Calu3 (cell line): Measurements from ENCODE around the gene SPIC. TPM values are rescaled to one million over a fixed set of nuclear protein-coding genes. Genes with fewer than 3 reads are reported as not detected.

Experiments
- BruUV-seq: library from RNA; stranded (reverse); fragments of 400-500 nt; replicated peaks from 2 replicates; lab custom pipeline; 2021; lab: Mats Ljungman, UMichigan
- CTCF ChIA-PET: fragments of 300-600 bp; sonication (Branson Sonifier 250); formaldehyde crosslinking; loops from one replicate; lab custom pipeline; 2022; ENCODE audit warnings: antibody characterized with exemption; lab: Charles Lee
- DNase-seq: peaks from one replicate; pipeline ENCODE4 v3.0.0; 2022
- H3K27ac Mint-ChIP-seq: one replicate; pipeline ENCODE4 v1.8.0; 2022; ENCODE audit warnings: mixed read lengths; ENCODE audit not compliant: unreplicated experiment
- H3K27me3 Mint-ChIP-seq: one replicate; pipeline ENCODE4 v1.8.0; 2022; ENCODE audit warnings: mixed read lengths; ENCODE audit not compliant: unreplicated experiment
- H3K36me3 Mint-ChIP-seq: one replicate; pipeline ENCODE4 v1.8.0; 2022; ENCODE audit warnings: mild to moderate bottlenecking, moderate library complexity, mixed read lengths; ENCODE audit not compliant: insufficient read depth, unreplicated experiment
- H3K4me1 Mint-ChIP-seq: one replicate; pipeline ENCODE4 v1.8.0; 2022; ENCODE audit warnings: mild to moderate bottlenecking, low read depth, mixed read lengths; ENCODE audit not compliant: unreplicated experiment
- H3K4me3 Mint-ChIP-seq: one replicate; pipeline ENCODE4 v1.8.0; 2022; ENCODE audit warnings: mild to moderate bottlenecking, low read depth, moderate library complexity, mixed read lengths; ENCODE audit not compliant: unreplicated experiment
- H3K9me3 Mint-ChIP-seq: one replicate; pipeline ENCODE4 v1.8.0; 2022; ENCODE audit warnings: low read depth, mixed read lengths; ENCODE audit not compliant: unreplicated experiment
- CTCF ChIP-seq: fragments of 200-600 bp; IDR thresholded peaks from one replicate; pipeline ENCODE4 v1.8.0; 2022; ENCODE audit warnings: antibody characterized with exemption; ENCODE audit not compliant: unreplicated experiment
- intact Hi-C: fragments of 100-400 bp; cut with micrococcal nuclease; formaldehyde crosslinking; loops from one replicate; pipeline ENCODE4 v1.10.0; 2022; ENCODE audit not compliant: unreplicated experiment
- total RNA-seq: library from RNA; stranded (reverse); gene quantifications from 2 replicates; pipeline ENCODE4 v1.2.3, GENCODE V29; 2022

The SPIC gene
- total RNA-seq, 1 experiment from 2014 or later = not detected

- H3K27ac Mint-ChIP-seq = no peak overlapping the region
- peaks cover 8% of the 10 kb centered on the region for H3K4me1 Mint-ChIP-seq
- no TSS peak for BruUV-seq
- DNase-seq = no peak
- intact Hi-C loops = no loop called here
- no peaks in the 10 kb centered on the region for H3K36me3 Mint-ChIP-seq
- H3K27me3 Mint-ChIP-seq = peaks cover 7% of the 10 kb centered on the region
- H3K4me3 Mint-ChIP-seq = no peak overlapping the region
- H3K9me3 Mint-ChIP-seq = no peaks in the 10 kb centered on the region
- CTCF ChIA-PET = interaction anchor here (0.9 kb wide), 1 partner anchor 21 kb away, joined by 3 read pairs; no protein-coding TSS in a partner anchor
- TF ChIP-seq CTCF = no peak
Observed at GRCh38 chr12:101527682-101528081, 52.5 kb downstream of the SPIC start.

GRCh38 chr12:101536069-101536674, 61.0 kb downstream of the SPIC start:
- Mint-ChIP-seq H3K27ac (no peak overlapping the region), H3K4me3 (no peak overlapping the region), H3K4me1 (no peaks in the 10 kb centered on the region), H3K27me3 (peaks cover 16% of the 10 kb centered on the region), H3K36me3 (no peaks in the 10 kb centered on the region), H3K9me3 (no peaks in the 10 kb centered on the region)
- DNase-seq = no peak
- no TSS peak for BruUV-seq
- intact Hi-C loops = no loop called here
- CTCF ChIA-PET = interaction anchor here (0.6 kb wide), 2 partner anchors 12 to 100 kb away, joined by 3 to 4 read pairs; no protein-coding TSS in a partner anchor
- TF ChIP-seq CTCF = no peak

Other genes with a start within 250 kb of the SPIC start
- 36.6 and 42.2 TPM in 2 replicates for gene UTP20, start 195.2 kb upstream of the SPIC start, total RNA-seq
- 131 and 134 TPM in 2 replicates for gene ARL1, start 67.6 kb upstream of the SPIC start, total RNA-seq
- gene MYBPC1, start 119.6 kb downstream of the SPIC start, total RNA-seq = not detected in 2 replicates
- 45.5 and 49.2 TPM in 2 replicates for gene CHPT1, start 222.3 kb downstream of the SPIC start, total RNA-seq